IPS-NIHi7 (cell line): ENCODE results near the gene CIP2A.
A peak's percentile ranks its signal among the peaks of the same experiment; 100 is the strongest.

Experiments used
- DNase-seq: peaks from one replicate; pipeline ENCODE4 v3.0.0; 2012; ENCODE audit warnings: mixed read lengths; ENCODE audit errors: extremely low spot score

Gene CIP2A

GRCh38 chr3:108510496-108510895, 78.7 kb downstream of the CIP2A start, which contains the start of gene MYH15:
TSS of gene MYH15 (minus strand) at chr3:108510596. CDS start at chr3:108510530, 66 bp downstream.
- no peak for DNase-seq

GRCh38 chr3:108509871-108510270, 79.4 kb downstream of the CIP2A start:
- no peak for DNase-seq

GRCh38 chr3:108509263-108509662, 80.0 kb downstream of the CIP2A start:
- no peak for DNase-seq

GRCh38 chr3:108507902-108508301, 81.3 kb downstream of the CIP2A start:
- no peak for DNase-seq

GRCh38 chr3:108505811-108506210, 83.4 kb downstream of the CIP2A start:
- DNase-seq, result peak; percentile 20

GRCh38 chr3:108503722-108504121, 85.5 kb downstream of the CIP2A start:
- no peak for DNase-seq

GRCh38 chr3:108501535-108501934, 87.7 kb downstream of the CIP2A start:
- no peak for DNase-seq

- DNase-seq, result no peak
Observed at GRCh38 chr3:108500728-108501127, 88.5 kb downstream of the CIP2A start.
